ENCODE measurements around the gene VEGFA.

DNA sequence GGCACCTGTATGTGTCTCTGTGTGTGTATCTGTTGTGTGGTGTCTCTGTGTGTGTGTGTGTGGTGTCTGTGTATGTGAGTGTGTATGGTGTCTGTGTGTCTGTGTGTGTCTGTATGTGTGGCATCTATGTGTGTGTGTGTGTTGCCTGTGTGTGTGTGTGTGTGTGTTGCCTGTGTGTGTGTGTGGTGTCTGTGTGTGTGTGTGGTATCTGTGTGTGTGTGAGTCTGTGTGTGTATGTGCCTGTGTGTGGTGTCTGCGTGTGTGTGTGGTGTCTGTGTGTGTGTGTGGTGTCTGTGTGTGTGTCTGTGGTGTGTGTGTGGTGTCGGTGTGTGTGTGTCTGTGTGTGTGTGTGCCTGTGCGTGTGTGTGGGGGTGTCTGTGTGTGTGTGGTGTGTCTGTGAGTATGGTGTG lies 31.7 kb upstream of the VEGFA start:
- TF ChIP-seq, protein P1, sequence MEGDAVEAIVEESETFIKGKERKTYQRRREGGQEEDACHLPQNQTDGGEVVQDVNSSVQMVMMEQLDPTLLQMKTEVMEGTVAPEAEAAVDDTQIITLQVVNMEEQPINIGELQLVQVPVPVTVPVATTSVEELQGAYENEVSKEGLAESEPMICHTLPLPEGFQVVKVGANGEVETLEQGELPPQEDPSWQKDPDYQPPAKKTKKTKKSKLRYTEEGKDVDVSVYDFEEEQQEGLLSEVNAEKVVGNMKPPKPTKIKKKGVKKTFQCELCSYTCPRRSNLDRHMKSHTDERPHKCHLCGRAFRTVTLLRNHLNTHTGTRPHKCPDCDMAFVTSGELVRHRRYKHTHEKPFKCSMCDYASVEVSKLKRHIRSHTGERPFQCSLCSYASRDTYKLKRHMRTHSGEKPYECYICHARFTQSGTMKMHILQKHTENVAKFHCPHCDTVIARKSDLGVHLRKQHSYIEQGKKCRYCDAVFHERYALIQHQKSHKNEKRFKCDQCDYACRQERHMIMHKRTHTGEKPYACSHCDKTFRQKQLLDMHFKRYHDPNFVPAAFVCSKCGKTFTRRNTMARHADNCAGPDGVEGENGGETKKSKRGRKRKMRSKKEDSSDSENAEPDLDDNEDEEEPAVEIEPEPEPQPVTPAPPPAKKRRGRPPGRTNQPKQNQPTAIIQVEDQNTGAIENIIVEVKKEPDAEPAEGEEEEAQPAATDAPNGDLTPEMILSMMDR (IDR thresholded peaks at IDR 0.05), result no peak
- no peak for TF ChIP-seq POLR2A (IDR thresholded peaks at IDR 0.05)

Data from esophagus squamous epithelium (tissue), 4 donors.